Measurements from ENCODE around the gene NUTF2. TPM values are rescaled to one million over a fixed set of nuclear protein-coding genes. Genes with fewer than 3 reads are reported as not detected.

The NUTF2 gene
- total and polyA plus RNA-seq, 2 experiments from 2014 or later = 100 to 197 TPM

GRCh38 chr16:67879462-67879861 lies 32.7 kb downstream of the NUTF2 start:
- Histone ChIP-seq H3K79me2 (peaks cover 25% of the 10 kb centered on the region), H3K4me3 (no peak overlapping the region), H2AFZ (no peak overlapping the region), H3K27ac (no peak overlapping the region), H3K9me3 (ENCODE audit: low read depth) (no peaks in the 10 kb centered on the region), H4K20me1 (ENCODE audit: insufficient read depth, poor library complexity, severe bottlenecking) (peaks cover 9% of the 10 kb centered on the region), H3K4me2 (no peak overlapping the region), H3K9me2 (replicated peaks; ENCODE audit: insufficient read depth) (no peaks in the 10 kb centered on the region), H3K36me3 (replicated peaks; ENCODE audit: insufficient read depth, low read depth) (no peaks in the 10 kb centered on the region), H3K27me3 (no peaks in the 10 kb centered on the region), H3K4me1 (ENCODE audit: insufficient read depth) (peaks cover 8% of the 10 kb centered on the region)
- WGBS (ENCODE audit: low lambda C conversion rate, missing lambda C conversion rate) = 95% methylated on average over 12 of the region's 12 CpGs
- no peak for TF ChIP-seq CTCF (IDR thresholded peaks at IDR 0.05; ENCODE audit: poor library complexity)
- no peak for TF ChIP-seq EZH2phosphoT487 (IDR thresholded peaks at IDR 0.05; ENCODE audit: low read depth, severe bottlenecking, unreplicated experiment)
- TF ChIP-seq EZH2 (IDR thresholded peaks at IDR 0.05; ENCODE audit: borderline replicate concordance) = no peak
- DNase-seq (ENCODE audit: low spot score) = no peak

- no peak for TF ChIP-seq EZH2phosphoT487 (IDR thresholded peaks at IDR 0.05; ENCODE audit: low read depth, severe bottlenecking, unreplicated experiment)
- no peak for TF ChIP-seq CTCF (IDR thresholded peaks at IDR 0.05; ENCODE audit: poor library complexity)
- no peak for TF ChIP-seq EZH2 (IDR thresholded peaks at IDR 0.05; ENCODE audit: borderline replicate concordance)
- Histone ChIP-seq H2AFZ (no peak overlapping the region), H3K36me3 (replicated peaks; ENCODE audit: insufficient read depth, low read depth) (no peaks in the 10 kb centered on the region), H3K79me2 (peaks cover 20% of the 10 kb centered on the region), H4K20me1 (ENCODE audit: insufficient read depth, poor library complexity, severe bottlenecking) (peaks cover 4% of the 10 kb centered on the region), H3K27ac (no peak overlapping the region), H3K9me3 (ENCODE audit: low read depth) (no peaks in the 10 kb centered on the region), H3K27me3 (no peaks in the 10 kb centered on the region), H3K9me2 (replicated peaks; ENCODE audit: insufficient read depth) (no peaks in the 10 kb centered on the region), H3K4me2 (no peak overlapping the region), H3K4me1 (ENCODE audit: insufficient read depth) (peaks cover 3% of the 10 kb centered on the region), H3K4me3 (no peak overlapping the region)
- no peak for DNase-seq (ENCODE audit: low spot score)
- WGBS (ENCODE audit: low lambda C conversion rate, missing lambda C conversion rate) = 91% methylated on average over 5 of the region's 5 CpGs
Measured at GRCh38 chr16:67879936-67880335, 33.2 kb downstream of the NUTF2 start.

- TF ChIP-seq CTCF (IDR thresholded peaks at IDR 0.05; ENCODE audit: poor library complexity) (no peak), EZH2phosphoT487 (IDR thresholded peaks at IDR 0.05; ENCODE audit: low read depth, severe bottlenecking, unreplicated experiment) (no peak), EZH2 (IDR thresholded peaks at IDR 0.05; ENCODE audit: borderline replicate concordance) (no peak)
- Histone ChIP-seq H3K4me2 (no peak overlapping the region), H3K9me2 (replicated peaks; ENCODE audit: insufficient read depth) (no peaks in the 10 kb centered on the region), H3K27me3 (no peaks in the 10 kb centered on the region), H3K9me3 (ENCODE audit: low read depth) (no peaks in the 10 kb centered on the region), H3K4me1 (ENCODE audit: insufficient read depth) (peaks cover 3% of the 10 kb centered on the region), H3K36me3 (replicated peaks; ENCODE audit: insufficient read depth, low read depth) (no peaks in the 10 kb centered on the region), H4K20me1 (ENCODE audit: insufficient read depth, poor library complexity, severe bottlenecking) (no peaks in the 10 kb centered on the region), H2AFZ (no peak overlapping the region), H3K79me2 (peaks cover 13% of the 10 kb centered on the region), H3K4me3 (no peak overlapping the region), H3K27ac (no peak overlapping the region)
- WGBS (ENCODE audit: low lambda C conversion rate, missing lambda C conversion rate) = 97% methylated on average over 13 of the region's 13 CpGs
- DNase-seq (ENCODE audit: low spot score) = no peak
Measured at GRCh38 chr16:67880584-67880983, 33.9 kb downstream of the NUTF2 start.

All from hepatocyte (in vitro differentiated cells).